Cardiac septum (tissue), 1 donor: ENCODE results near the gene UBC. TPM values are rescaled to one million over a fixed set of nuclear protein-coding genes. Genes with fewer than 3 reads are reported as not detected.
"Not testable (repeated sequence)": the region's sequence is repeated elsewhere in the genome, so short reads cannot be mapped to it uniquely, and the experiment has no call there.

Source experiments
- DNase-seq: peaks from one replicate; pipeline ENCODE4 v3.0.0-alpha.2; 2020; ENCODE audit warnings: low spot score
- intact Hi-C: fragments of 100-400 bp; cut with DNase I; formaldehyde crosslinking; loops from one replicate; pipeline ENCODE4 v1.14.0; 2022
- total RNA-seq: library from RNA; stranded (reverse); fragmentation: NEBNext Ultra II Directional; extraction: Animal tissue kit (Norgen Biotek cat#: 25700); gene quantifications from one replicate; pipeline ENCODE4 v1.2.1, GENCODE V29; 2021
- donor health status: DM: no; HTN: no; CAD: no.

Gene UBC
- total RNA-seq, 1 donor from 2014 or later = 1,009 TPM

DNA sequence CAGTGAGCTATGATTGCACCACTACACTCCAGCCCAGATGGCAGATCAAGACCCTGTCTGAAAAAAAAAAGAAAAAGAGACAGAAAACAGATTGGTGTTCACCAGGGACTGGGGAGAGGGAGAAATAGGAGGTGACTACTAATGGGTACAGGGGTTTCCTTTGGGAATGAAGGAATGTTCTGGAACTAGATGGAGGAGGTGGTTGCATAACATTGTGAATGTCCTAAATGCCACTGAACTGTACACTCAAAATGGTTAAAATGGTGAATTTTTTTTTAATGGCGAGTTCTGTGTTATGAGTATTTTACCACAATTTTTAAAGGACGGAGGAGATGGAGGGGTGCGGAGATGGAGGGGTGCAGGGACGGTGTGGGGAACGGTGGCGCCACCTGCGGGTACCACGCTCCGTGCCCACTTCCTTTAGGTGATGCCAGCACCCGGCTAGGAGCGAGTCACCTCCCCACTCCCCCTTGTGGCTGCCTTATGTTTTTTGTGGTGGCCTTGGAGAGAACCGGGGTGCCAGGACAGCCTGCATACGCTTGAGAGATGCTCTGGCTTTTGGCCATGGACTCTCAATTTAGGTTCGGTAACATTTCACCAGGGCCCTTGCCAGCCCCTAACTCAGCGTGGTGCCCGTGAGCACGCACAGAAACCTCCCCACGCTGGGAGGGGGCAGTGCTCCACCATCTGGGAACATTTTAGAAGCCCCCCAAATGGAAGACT, 16.1 kb downstream of the UBC start:
- DNase-seq = no peak
- intact Hi-C loops = no loop called here

GRCh38 chr12:124896461-124896860, 18.0 kb downstream of the UBC start:
- intact Hi-C loops = no loop called here

DNA sequence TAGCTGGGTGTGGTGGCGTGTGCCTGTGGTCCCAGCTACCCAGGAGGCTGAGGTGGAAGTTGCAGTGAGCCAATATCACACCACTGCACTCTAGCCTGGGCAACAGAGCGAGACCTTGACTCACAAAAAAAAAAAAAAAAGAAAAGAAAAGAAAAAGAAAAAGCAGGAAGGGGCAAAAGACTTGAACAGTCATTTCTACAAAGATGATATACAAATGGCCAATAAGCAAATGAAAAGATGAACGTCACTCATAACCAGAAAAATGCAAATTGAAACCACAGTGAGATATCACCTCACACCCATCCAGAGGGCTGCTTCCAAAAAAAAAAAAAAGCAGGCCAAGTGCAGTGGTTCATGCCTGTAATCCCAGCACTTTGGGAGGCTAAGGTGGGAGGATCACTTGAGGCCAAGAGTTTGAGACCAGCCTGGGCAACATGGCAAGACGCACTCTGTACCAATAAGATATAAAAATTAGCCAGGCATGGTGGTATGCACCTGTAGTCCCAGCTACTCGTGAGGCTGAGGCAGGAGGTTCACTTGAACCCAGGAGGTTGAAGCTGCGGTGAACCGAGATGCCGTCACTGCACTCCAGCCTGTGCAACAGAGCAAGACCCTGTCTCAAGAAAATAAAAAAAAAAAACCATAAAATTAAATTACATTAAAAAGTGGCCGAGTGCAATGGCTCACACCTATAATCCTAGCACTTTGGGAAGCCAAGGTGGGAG, 20.5 kb downstream of the UBC start:
- intact Hi-C loops = no loop called here
- DNase-seq = no peak

More at GRCh38 chr12:124896461-124896860, 18.0 kb downstream of the UBC start:
- DNase-seq = no peak

DNA sequence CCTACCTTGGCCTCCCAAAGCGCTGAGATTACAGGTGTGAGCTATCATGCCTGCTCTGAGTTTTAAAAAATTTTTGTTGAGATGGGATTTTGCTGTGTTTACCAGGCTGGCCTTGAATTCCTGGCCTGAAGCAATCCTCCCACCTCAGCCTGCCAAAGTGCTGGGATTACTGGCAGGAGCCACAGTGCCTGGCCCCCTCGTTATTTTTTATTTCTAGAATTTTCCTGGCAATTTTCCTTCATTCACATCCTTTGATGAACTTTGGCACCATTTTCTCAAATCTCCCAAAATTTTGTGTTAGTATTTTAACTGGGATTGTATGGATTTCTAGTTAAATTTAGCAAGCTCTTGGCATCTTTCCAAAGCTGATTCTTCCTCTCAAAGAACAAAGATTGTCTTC, 26.2 kb downstream of the UBC start:
- intact Hi-C loops = no loop called here
- no peak for DNase-seq

DNA sequence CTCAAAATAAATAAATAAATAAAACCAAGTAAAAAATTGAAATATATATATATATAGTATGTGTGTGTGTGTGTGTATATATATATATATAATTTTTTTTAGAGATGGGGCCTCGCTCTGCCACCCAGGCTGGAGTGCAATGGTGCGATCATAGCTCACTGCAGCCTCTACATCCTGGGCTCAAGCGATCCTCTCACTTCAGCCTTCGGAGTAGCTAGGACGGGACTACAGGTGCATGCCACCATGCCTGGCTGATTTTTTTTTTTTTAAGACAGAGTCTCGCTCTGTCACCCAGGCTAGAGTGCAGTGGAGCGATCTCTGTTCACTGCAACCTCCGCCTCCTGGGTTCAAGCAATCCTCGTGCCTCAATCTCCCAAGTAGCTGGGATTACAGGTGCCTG, 26.7 kb downstream of the UBC start:
- DNase-seq, intact Hi-C loops: not testable (repeated sequence)

GRCh38 chr12:124884587-124885438, 29.6 kb downstream of the UBC start:
- intact Hi-C loops = no loop called here
- no peak for DNase-seq

DNA sequence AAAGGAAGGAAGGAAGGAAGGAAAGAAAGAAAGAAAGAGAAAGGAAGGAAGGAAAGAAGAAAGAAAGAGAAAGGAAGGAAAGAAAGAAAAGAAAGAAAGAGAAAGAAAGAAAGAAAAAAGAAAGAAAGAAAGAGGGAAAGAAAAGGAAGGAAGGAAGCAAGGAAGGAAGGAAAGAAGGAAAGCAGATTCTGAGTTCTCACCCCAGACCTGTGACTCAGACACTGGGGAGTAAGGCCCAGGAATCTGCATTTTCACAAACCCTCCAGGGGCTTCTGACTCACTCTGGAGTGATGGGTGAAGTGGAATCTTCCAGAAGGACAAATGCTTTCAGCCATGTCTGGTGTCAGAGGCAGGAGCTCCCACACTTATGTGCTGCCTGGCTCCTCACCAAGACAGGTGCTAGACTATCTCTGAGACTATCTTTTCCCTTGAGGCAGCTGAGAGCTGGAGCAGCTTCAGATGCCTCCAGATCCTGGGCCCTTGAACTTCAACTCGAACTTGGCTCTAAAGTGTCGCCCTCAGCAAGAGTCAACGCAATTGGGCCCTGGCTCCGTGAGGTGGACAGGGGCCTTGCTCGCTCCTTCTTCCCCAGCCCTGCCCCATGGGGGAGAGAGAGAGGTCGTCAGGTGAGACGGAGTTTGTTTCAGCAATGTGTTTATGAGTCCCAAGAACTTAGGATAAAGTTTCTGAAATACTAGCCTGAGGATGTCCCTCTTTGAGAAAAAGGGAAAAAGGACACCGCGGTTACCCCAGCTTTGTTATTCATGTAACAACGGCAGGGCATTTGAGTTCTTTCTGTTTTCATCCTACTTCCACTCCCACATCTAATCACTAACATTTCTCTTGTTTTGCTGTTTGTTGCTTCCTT, 31.0 kb downstream of the UBC start:
- intact Hi-C loops = no loop called here
- no peak for DNase-seq

DNA sequence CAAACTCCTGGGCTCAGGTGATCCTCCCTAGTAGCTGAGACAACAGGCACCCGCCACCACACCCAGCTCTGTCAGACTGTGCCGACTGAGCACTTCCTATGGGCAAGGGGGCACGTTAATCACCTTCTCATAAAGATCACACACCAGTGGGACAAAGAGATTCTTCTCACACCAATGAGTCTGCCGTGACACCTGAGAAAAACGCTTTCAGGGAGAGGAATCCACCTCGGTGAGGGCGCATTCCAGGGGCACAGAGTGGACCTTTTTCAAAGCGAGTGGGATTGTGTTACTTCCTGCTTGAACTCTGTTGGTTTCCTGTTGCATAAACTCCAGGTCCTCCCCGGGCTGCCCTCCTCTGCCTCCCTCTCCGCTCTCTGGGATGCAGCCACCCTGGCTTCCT, 33.3 kb downstream of the UBC start:
- intact Hi-C loops = no loop called here
- DNase-seq = no peak

- intact Hi-C loops = not testable (repeated sequence)
Measured at GRCh38 chr12:124880335-124880734, 34.1 kb downstream of the UBC start.

GRCh38 chr12:124878795-124879516, 35.5 kb downstream of the UBC start:
- intact Hi-C loops = no loop called here
- DNase-seq = no peak

More at GRCh38 chr12:124880335-124880734, 34.1 kb downstream of the UBC start:
- not testable (repeated sequence) for DNase-seq

DNA sequence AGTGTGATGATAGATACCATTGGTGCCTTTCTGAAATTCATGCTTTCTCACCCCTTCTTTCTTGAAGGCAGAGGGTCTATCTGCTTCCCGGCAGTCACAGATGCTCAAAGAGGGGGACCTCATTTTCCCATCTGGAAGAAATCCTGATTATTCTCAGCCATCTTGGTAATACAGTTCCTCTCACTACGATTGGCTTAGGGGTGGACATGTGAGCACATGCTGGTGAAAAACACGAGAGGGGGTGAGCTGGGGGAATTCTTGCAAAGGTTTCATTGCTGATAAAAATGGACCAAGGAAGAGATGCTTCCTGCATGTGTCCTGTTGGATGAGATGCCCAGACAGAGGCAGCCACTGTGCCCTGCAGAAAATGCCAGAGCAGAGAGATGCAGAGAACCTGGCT, 37.0 kb downstream of the UBC start:
- intact Hi-C loops = no loop called here
- no peak for DNase-seq

GRCh38 chr12:124876171-124876570, 38.3 kb downstream of the UBC start:
- no peak for DNase-seq
- intact Hi-C loops = no loop called here

GRCh38 chr12:124875803-124876132, 38.7 kb downstream of the UBC start:
- no peak for DNase-seq
- intact Hi-C loops = no loop called here

GRCh38 chr12:124874988-124875802, 39.3 kb downstream of the UBC start:
- intact Hi-C loops = no loop called here
- no peak for DNase-seq

DNA sequence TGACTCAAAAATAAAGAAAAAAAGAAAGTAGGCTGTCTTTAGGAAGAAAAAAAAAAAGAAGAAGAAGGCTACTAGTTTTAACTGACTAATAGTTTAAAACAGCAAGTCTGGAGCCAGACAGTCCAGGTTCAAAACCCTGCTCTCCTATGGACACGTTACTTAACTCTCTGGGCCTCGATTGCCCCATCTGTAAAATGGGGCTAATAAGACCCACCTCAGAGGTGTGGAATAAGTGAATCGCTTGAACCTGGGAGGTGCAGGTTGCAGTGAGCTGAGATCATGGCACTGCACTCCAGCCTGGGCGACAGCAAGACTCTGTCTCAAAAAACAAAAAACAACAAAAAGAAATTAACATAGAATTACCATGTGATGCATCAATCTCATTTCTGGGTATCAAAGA, 40.3 kb downstream of the UBC start:
- intact Hi-C loops = no loop called here
- DNase-seq = no peak

DNA sequence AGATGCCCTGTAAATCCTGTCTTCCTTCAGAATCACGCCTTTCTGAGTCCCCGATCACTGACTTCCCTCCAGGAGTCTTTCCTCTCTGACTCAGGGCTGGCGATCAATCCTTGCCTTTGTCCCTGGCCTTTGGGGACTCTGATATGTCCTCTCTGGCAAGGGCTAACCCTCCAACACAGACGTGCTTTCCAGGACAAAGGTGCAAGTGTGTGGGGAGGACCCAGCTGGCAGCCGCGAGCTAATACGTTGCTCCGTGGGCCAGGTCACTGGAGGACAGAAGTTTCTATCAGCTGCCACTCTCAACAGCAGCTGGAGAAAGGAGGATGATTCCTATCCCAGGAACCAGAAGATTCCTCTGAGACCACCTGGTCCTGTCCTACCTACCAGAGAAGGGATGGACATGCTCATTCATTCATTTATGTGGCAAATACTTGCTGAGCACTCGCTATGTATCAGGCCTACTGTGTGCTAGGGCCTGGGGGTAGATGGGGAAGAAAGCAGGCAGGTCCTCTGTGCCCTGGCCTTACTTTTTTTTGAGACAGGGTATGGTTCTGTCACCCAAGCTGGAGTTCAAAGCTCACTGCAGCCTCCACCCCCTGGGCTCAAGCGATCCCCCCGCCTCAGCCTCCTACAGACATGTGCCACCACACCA, 42.3 kb downstream of the UBC start:
- DNase-seq = no peak
- intact Hi-C loops = no loop called here

- DNase-seq = no peak
Measured at GRCh38 chr12:124871297-124871696, 43.2 kb downstream of the UBC start.

GRCh38 chr12:124870515-124870914, 43.9 kb downstream of the UBC start:
- no peak for DNase-seq
- intact Hi-C loops = no loop called here

More at GRCh38 chr12:124871297-124871696, 43.2 kb downstream of the UBC start:
- intact Hi-C loops = no loop called here
